Gastroesophageal sphincter (tissue), 4 donors: ENCODE data around the gene BTBD1. TPM values are rescaled to one million over a fixed set of nuclear protein-coding genes. Genes with fewer than 3 reads are reported as not detected.

Experiments used
- ATAC-seq: fragments of 150-250 bp; one replicate; pipeline ENCODE4 v1.9.1; 2016; ENCODE audit warnings: mild to moderate bottlenecking, moderate library complexity
- H3K27ac ChIP-seq, 4 donors: fragments of 200-600 bp; sonication (generic) in 3 of 4; 1 replicate in 3 of 4; 2 replicates in 1 of 4; pipeline ENCODE4 v1.5.1; 2016 to 2019
- H3K27me3 ChIP-seq: fragments of 200-600 bp; sonication (generic); one replicate; pipeline ENCODE4 v1.5.1; 2019
- H3K36me3 ChIP-seq, 2 donors: fragments of 200-600 bp; sonication (generic); one replicate each; pipeline ENCODE4 v1.5.1; 2019; ENCODE audit warnings: control low read depth in 1 of 2
- H3K4me1 ChIP-seq, 3 donors: fragments of 200-600 bp; sonication (generic); 1 replicate in 2 of 3; 2 replicates in 1 of 3; pipeline ENCODE4 v1.5.1; 2016 to 2019; ENCODE audit warnings: control low read depth in 2 of 3
- H3K4me3 ChIP-seq, 2 donors: fragments of 200-600 bp; sonication (generic); one replicate each; pipeline ENCODE4 v1.5.1; 2019; ENCODE audit warnings: mild to moderate bottlenecking in 1 of 2, moderate library complexity in 1 of 2
- H3K9me3 ChIP-seq, 3 donors: fragments of 200-600 bp; sonication (generic); one replicate each; pipeline ENCODE4 v1.5.1; 2017 to 2019; ENCODE audit warnings: control low read depth in 2 of 3
- EP300 ChIP-seq: sonication (generic); formaldehyde crosslinking; IDR thresholded peaks from one replicate; pipeline ENCODE4 v1.6.1; 2017; ENCODE audit warnings: antibody characterized with exemption, mild to moderate bottlenecking
- POLR2A ChIP-seq, 2 donors: fragments of 450-650 bp; IDR thresholded peaks; one replicate each; pipeline ENCODE4 v1.6.1; 2017; ENCODE audit warnings: antibody characterized with exemption in 2 of 2, mild to moderate bottlenecking in 2 of 2, moderate library complexity in 1 of 2
- POLR2AphosphoS5 ChIP-seq: sonication (generic); formaldehyde crosslinking; IDR thresholded peaks from one replicate; pipeline ENCODE4 v1.6.1; 2017; ENCODE audit warnings: antibody characterized with exemption
- WGBS, 2 donors: methylation state at CpG; one replicate each; pipeline ENCODE4 v1.1.5; 2018; ENCODE audit warnings: low coverage in 1 of 2; 5-methylcytosine and 5-hydroxymethylcytosine counted together
- total RNA-seq, 4 donors: library from RNA; depleted of rRNA; stranded (reverse); fragments of >200 nt; gene quantifications; one replicate each; pipeline ENCODE4 v1.1.0, GENCODE V29; 2016
- TF ChIP-seq, protein P1 (sequence below), 4 experiments: fragments of 200-600 bp in 2 of 4; fragments of 450-650 bp in 2 of 4; sonication (generic) in 1 of 4; IDR thresholded peaks; one replicate each; pipeline ENCODE4 v1.5.1; 2017 to 2019; ENCODE audit warnings: antibody characterized with exemption in 4 of 4, mild to moderate bottlenecking in 2 of 4, moderate library complexity in 2 of 4

Gene BTBD1
- total RNA-seq, 4 donors from 2014 or later: 48.6 to 69.6 (median 60.5) TPM

DNA sequence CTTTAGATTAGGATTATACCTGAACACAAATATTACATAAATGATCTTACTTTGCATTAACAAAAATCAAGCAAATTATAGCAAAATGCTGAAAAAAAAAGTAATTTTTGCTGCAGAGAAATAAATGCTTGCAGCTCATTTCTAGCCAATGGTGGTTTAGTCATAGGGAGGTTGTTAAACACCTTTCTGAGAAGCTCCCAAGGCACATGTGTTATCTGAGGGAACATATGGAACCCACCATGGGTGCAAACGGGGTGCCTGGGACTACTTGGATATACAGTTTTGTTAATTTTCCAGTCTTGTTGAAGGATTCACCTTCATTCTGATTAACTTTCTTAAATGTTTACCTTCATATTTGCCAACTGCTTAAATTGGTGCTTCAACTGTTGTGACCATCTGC lies 90.0 kb downstream of the BTBD1 start:
- no peaks in the 10 kb centered on the region for H3K9me3 ChIP-seq

DNA sequence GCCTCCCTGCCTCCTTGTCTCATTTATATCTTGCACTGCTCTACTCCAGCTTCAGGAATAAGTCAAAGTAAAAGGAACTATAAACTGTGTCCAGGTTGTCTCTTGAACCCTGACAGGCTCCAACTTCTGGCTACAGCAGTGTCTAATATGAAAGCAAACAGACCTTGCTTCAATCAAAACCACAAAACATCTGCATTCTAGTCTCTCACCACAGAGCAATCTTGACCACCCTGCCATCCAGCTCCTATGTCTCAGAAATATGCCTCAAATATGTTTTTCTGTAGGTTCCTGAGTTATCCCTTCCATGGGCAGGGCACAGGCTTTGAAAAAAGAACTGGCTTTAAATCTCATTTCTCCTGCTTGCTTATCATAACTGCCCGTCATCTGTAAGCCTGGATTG lies 94.1 kb downstream of the BTBD1 start:
- no peaks in the 10 kb centered on the region for H3K4me1 ChIP-seq
- TF ChIP-seq EP300 (no peak), POLR2AphosphoS5 (no peak), POLR2A (IDR thresholded peaks at IDR 0.05) (no peak)
- TF ChIP-seq, protein P1, sequence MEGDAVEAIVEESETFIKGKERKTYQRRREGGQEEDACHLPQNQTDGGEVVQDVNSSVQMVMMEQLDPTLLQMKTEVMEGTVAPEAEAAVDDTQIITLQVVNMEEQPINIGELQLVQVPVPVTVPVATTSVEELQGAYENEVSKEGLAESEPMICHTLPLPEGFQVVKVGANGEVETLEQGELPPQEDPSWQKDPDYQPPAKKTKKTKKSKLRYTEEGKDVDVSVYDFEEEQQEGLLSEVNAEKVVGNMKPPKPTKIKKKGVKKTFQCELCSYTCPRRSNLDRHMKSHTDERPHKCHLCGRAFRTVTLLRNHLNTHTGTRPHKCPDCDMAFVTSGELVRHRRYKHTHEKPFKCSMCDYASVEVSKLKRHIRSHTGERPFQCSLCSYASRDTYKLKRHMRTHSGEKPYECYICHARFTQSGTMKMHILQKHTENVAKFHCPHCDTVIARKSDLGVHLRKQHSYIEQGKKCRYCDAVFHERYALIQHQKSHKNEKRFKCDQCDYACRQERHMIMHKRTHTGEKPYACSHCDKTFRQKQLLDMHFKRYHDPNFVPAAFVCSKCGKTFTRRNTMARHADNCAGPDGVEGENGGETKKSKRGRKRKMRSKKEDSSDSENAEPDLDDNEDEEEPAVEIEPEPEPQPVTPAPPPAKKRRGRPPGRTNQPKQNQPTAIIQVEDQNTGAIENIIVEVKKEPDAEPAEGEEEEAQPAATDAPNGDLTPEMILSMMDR (IDR thresholded peaks at IDR 0.05): no peak
- no peak overlapping the region for H3K27ac ChIP-seq
- H3K9me3 ChIP-seq: no peaks in the 10 kb centered on the region
- H3K4me3 ChIP-seq: no peak overlapping the region
- no peaks in the 10 kb centered on the region for H3K36me3 ChIP-seq
- no peaks in the 10 kb centered on the region for H3K27me3 ChIP-seq
- WGBS, 2 donors: 80% methylated on average over 1 of the region's 1 CpG; no CpG with 5 or more reads in 1 of the 2 donors
- no peak for ATAC-seq

More for the DNA sequence above, 90.0 kb downstream of the BTBD1 start:
- ATAC-seq: no peak
- Histone ChIP-seq H3K4me1 (no peaks in the 10 kb centered on the region), H3K27ac (no peak overlapping the region), H3K27me3 (no peaks in the 10 kb centered on the region), H3K4me3 (no peak overlapping the region), H3K36me3 (no peaks in the 10 kb centered on the region)
- TF ChIP-seq EP300 (no peak), POLR2A (IDR thresholded peaks at IDR 0.05) (no peak), POLR2AphosphoS5 (no peak)
- TF ChIP-seq, protein P1 (IDR thresholded peaks at IDR 0.05): no peak
- WGBS, 2 donors: 69 to 83% methylated on average over 1 of the region's 1 CpG

DNA sequence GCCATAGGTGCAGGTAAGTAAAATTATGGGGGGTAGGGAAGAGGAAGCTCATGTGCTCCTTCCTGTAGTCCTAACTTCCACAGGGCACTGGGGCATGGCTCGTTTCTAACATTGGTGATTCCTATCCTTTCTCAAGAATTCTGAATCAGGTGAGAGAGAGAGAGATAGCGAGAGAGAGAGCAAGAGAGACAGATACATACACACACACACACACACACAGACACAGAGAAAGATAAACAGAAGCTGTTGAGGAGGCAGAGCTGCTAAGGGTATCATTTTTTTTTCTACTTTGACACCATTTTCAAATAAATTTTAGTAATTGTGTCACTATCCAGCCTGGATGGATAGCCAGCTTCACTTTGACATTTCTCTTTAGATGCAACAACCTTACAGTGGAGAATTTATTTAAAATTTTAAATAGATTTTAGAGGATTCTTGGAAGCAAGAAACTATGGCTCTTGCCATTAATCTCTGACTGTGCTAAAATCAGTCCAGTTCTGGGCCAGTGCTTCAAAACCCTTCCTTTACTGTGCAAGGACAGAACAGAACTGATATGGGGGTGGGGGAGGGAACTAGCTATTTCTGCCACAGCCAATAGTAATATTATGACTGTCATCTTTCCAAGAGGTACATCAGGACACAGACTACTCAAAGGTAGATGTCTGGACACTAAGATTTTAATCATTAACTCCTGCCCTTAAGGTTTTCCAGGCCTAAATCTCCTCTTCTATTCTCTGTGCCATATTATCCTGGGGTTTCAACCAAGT lies 95.7 kb downstream of the BTBD1 start:
- Histone ChIP-seq H3K9me3 (no peaks in the 10 kb centered on the region), H3K4me3 (no peak overlapping the region), H3K36me3 (no peaks in the 10 kb centered on the region), H3K27me3 (no peaks in the 10 kb centered on the region), H3K27ac (no peak overlapping the region), H3K4me1 (no peaks in the 10 kb centered on the region)
- WGBS, 2 donors: 50 to 80% methylated on average over 1 of the region's 2 CpGs
- TF ChIP-seq, protein P1 (IDR thresholded peaks at IDR 0.05): no peak
- no peak for TF ChIP-seq POLR2A (IDR thresholded peaks at IDR 0.05)
- no peak for TF ChIP-seq POLR2AphosphoS5
- no peak for TF ChIP-seq EP300
- ATAC-seq: no peak

DNA sequence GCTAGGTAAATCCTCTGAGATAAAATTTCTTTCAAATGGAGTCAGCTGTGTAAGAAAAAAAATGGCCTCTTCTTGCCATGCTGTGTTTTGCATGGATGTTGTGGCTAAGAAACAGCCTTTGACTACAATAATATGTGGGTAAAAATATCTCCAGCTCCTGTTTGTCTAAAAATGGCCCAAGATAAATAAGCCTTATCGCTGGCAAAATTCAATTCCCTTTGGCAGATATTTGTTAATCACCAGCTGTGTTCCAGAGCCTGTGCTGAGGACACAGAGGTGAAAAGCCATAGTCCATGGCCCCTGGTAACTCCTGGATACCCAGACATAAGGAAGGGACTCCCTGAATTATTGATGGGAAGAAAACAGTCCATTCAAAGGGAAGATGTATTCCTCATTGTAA lies 96.4 kb downstream of the BTBD1 start:
- WGBS, 2 donors: 14 to 57% methylated on average over 1 of the region's 1 CpG
- TF ChIP-seq POLR2AphosphoS5: no peak
- TF ChIP-seq POLR2A (IDR thresholded peaks at IDR 0.05): no peak
- TF ChIP-seq, protein P1 (IDR thresholded peaks at IDR 0.05): no peak
- no peak for TF ChIP-seq EP300
- Histone ChIP-seq H3K27me3 (no peaks in the 10 kb centered on the region), H3K36me3 (no peaks in the 10 kb centered on the region), H3K4me1 (no peaks in the 10 kb centered on the region), H3K9me3 (no peaks in the 10 kb centered on the region), H3K4me3 (no peak overlapping the region), H3K27ac (no peak overlapping the region)
- no peak for ATAC-seq

DNA sequence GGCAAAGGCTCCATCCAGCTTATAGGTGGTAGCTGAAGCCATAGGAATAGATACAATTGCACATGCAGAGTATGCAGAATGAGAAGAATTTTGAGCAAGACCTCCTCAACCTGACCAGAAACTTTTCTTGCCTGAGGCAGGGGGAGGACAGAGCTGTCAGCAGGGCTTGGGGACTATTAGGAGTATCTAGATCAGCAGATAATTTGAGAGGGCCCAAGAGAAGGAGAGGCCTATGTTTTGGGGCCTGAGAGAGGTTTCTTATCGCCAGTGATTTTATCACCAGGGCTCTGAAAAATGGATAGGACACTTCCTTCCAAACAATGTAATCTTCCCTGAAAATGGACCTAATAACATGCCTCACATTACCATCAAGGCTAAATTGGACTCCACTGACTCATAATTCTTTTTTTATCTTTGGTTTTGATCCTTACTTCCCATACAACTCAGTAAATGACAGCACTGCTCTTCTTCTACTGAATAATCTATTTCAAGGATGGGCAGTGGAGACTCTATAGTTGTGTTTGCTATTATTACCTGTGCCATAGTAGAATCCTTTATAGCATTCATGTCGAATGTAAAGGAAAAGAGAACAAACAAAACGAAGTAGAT lies 96.9 kb downstream of the BTBD1 start:
- TF ChIP-seq EP300 (no peak), POLR2AphosphoS5 (no peak), POLR2A (IDR thresholded peaks at IDR 0.05) (no peak)
- TF ChIP-seq, protein P1 (IDR thresholded peaks at IDR 0.05): no peak
- no peaks in the 10 kb centered on the region for H3K27me3 ChIP-seq
- no peaks in the 10 kb centered on the region for H3K36me3 ChIP-seq
- whole genome bisulfite sequencing, 2 donors: 26 to 57% methylated on average over 3 of the region's 3 CpGs
- H3K4me1 ChIP-seq: no peaks in the 10 kb centered on the region
- ATAC-seq: no peak
- no peak overlapping the region for H3K27ac ChIP-seq
- no peak overlapping the region for H3K4me3 ChIP-seq
- H3K9me3 ChIP-seq: no peaks in the 10 kb centered on the region
